Cardiac septum (tissue), 1 donor: Measurements from ENCODE around the gene FANCC. TPM values are rescaled to one million over a fixed set of nuclear protein-coding genes. Genes with fewer than 3 reads are reported as not detected.
"Not testable (repeated sequence)": the region's sequence is repeated elsewhere in the genome, so short reads cannot be mapped to it uniquely, and the experiment has no call there.

Source experiments
- DNase-seq: peaks from one replicate; pipeline ENCODE4 v3.0.0-alpha.2; 2020; ENCODE audit warnings: low spot score
- intact Hi-C: fragments of 100-400 bp; cut with DNase I; formaldehyde crosslinking; loops from one replicate; pipeline ENCODE4 v1.14.0; 2022
- total RNA-seq: library from RNA; stranded (reverse); fragmentation: NEBNext Ultra II Directional; extraction: Animal tissue kit (Norgen Biotek cat#: 25700); gene quantifications from one replicate; pipeline ENCODE4 v1.2.1, GENCODE V29; 2021
- donor health status: DM: no; HTN: no; CAD: no.

The FANCC gene
- total RNA-seq, 1 donor from 2014 or later = 4.3 TPM

- DNase-seq = no peak
- intact Hi-C loops = no loop called here
Observed at GRCh38 chr9:95204710-95205109, 112.8 kb downstream of the FANCC start.

- DNase-seq = no peak
- intact Hi-C loops = no loop called here
Observed at GRCh38 chr9:95204310-95204709, 113.2 kb downstream of the FANCC start.

- intact Hi-C loops, DNase-seq: not testable (repeated sequence)
Observed at GRCh38 chr9:95203019-95203418, 114.5 kb downstream of the FANCC start.

- intact Hi-C loops = no loop called here
- DNase-seq = no peak
Observed at GRCh38 chr9:95202076-95202681, 115.3 kb downstream of the FANCC start.

DNA sequence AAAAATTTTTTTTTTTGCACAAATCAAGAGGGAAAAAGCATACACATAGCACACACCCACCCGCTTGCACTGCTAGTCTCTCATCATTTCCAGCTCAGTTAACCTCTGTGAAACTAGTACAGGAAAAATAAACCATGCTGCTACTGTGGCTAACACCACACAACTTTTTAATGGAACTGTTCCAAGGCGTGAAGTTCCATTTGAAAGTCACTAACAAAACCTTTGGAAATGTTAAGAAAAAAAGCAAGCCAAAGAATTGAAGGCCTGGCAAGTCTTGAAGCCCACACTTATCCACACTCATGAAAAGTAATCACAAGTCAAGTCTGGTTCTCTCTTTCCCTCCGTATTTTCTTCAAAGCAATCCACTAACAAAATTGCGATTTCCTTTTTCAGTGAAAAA is 116.3 kb downstream of the FANCC start:
- DNase-seq = no peak
- intact Hi-C loops = no loop called here

- intact Hi-C loops = no loop called here
- no peak for DNase-seq
Observed at GRCh38 chr9:95197692-95198271, 119.7 kb downstream of the FANCC start.

DNA sequence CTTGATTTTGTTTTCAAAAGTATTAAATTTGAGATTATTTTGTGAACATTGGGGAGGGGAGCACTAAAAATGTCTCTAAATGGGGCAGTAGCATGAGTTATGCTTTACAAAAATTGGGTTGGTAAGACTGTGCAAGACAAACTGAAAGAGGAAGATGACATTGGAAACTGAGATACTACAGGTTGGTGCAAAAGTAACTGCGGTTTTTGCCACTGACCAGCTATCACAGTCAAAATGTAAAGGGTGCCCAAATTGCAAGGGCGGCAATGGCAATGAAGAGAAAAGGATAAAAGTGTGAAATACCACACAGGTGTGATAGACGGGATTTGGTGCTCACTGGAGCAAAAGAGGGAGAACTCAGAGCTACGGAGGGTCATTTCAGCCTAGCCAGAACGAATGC is 124.0 kb downstream of the FANCC start:
- intact Hi-C loops = no loop called here

GRCh38 chr9:95193067-95193466 is 124.4 kb downstream of the FANCC start:
- no peak for DNase-seq
- intact Hi-C loops = no loop called here

More for the DNA sequence above, 124.0 kb downstream of the FANCC start:
- DNase-seq = no peak

- DNase-seq = no peak
- intact Hi-C loops = no loop called here
Observed at GRCh38 chr9:95192631-95193030, 124.9 kb downstream of the FANCC start.

- intact Hi-C loops = no loop called here
- no peak for DNase-seq
Observed at GRCh38 chr9:95190413-95190812, 127.1 kb downstream of the FANCC start.

- no peak for DNase-seq
- intact Hi-C loops = no loop called here
Observed at GRCh38 chr9:95189251-95190098, 128.0 kb downstream of the FANCC start.

GRCh38 chr9:95188459-95188858 is 129.1 kb downstream of the FANCC start:
- intact Hi-C loops = no loop called here
- DNase-seq = no peak

GRCh38 chr9:95185956-95186355 is 131.6 kb downstream of the FANCC start:
- intact Hi-C loops = no loop called here
- no peak for DNase-seq

DNA sequence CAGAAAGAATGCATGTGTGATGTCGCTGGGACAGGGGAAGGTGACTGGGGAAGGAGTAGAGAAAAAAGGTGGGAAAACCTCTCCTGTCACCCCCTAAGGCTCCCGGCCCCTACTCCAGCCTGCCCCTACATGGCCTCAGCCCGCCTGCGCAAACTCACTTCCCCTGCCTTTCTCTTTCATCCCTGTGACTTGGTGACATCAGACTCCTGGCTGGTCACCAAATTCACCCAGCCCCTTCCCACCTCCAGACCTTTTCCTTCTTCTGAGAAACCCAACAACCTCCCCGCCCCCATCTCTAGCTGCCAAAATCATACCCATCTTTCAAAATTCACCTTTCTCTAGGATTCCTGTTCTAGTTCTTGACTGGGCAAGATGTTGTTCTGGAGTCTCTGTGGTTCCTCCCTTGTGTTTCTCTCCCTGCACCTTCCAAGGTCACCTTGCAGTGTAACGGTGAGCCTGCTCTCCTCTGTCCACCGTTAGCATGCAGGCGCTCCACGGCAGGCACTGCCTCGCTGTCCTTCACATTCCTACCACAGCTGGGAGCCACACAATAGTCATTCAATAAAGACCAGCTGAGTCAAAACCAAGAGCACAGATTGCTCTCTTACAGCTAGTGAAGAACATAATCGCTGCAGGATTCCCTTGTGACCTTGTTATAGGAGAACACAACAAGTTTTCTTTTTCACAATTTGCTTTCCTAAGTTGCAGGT is 134.5 kb downstream of the FANCC start:
- intact Hi-C loops = no loop called here
- no peak for DNase-seq

GRCh38 chr9:95181835-95182234 is 135.7 kb downstream of the FANCC start:
- intact Hi-C loops = no loop called here

DNA sequence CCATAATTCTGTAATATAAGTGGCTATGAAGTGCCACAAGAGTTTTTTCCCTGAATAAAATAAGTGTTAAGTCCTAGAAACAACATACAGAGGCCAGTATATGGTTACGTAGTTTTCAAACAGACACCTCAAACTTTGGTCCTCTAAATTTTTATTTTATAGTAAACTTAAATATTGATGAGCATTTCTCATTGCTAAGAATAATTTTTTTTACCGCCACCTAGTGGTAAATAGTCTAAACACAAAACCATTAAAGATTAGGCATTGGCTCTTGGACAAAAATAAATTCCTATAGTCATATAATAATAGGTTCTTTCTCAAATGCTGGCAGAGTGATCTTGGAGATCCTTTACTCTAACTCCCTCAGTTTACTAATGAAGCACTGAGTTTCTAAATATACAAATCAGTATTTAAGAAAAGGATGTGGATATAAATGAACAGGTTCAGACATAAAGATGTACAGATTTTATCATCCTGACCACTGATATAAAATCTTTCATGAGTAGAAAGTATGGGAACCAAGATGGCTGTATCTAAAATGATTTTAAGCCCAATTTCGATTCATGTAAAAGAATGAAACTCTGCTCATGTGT is 136.2 kb downstream of the FANCC start:
- intact Hi-C loops = no loop called here

More at GRCh38 chr9:95181835-95182234, 135.7 kb downstream of the FANCC start:
- no peak for DNase-seq

DNA sequence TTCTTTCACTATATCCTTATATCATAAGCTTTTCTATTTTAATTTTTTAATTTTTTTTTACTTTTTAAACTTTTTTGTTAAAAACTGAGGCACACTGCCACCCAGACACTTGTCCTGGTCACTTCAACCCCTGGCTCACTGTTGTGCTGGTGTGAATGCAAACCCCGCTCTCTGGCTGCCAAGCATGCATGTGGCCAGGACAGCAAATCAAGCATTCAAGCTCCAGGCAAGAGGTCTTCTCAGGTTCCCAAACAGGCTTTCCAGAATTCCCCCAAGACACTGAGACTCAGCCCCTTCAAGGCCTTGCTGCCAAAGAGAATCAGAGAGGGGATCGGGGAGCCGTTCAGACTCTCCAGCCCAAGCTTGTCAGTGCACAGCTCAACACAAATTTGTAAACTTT is 139.9 kb downstream of the FANCC start:
- no peak for DNase-seq
- intact Hi-C loops = no loop called here

More for the DNA sequence above, 136.2 kb downstream of the FANCC start:
- DNase-seq = no peak

GRCh38 chr9:95176755-95177319 is 140.7 kb downstream of the FANCC start:
- intact Hi-C loops = no loop called here
- no peak for DNase-seq

- intact Hi-C loops = no loop called here
Observed at GRCh38 chr9:95175523-95175922, 142.0 kb downstream of the FANCC start.

More at GRCh38 chr9:95175523-95175922, 142.0 kb downstream of the FANCC start:
- no peak for DNase-seq
